Smooth muscle cell (in vitro differentiated cells): ENCODE measurements around the gene SEMG2. TPM values are rescaled to one million over a fixed set of nuclear protein-coding genes. Genes with fewer than 3 reads are reported as not detected.

Experiments used
- DNase-seq: peaks from one replicate; lab custom pipeline; 2025; ENCODE audit not compliant: unreplicated experiment; lab: John Stamatoyannopoulos, UW
- H2AFZ ChIP-seq: fragments of 200-600 bp; sonication (generic); 2 replicates; pipeline ENCODE4 v1.6.0; 2016; ENCODE audit warnings: antibody characterized with exemption, low read depth, mild to moderate bottlenecking
- H3F3A ChIP-seq: fragments of 200-600 bp; sonication (generic); 2 replicates; pipeline ENCODE4 v1.6.0; 2017; ENCODE audit warnings: antibody characterized with exemption, low read depth
- H3K27ac ChIP-seq: fragments of 200-600 bp; sonication (generic); 2 replicates; pipeline ENCODE4 v1.5.1; 2016; ENCODE audit warnings: low read depth, mild to moderate bottlenecking
- H3K27me3 ChIP-seq: fragments of 200-600 bp; sonication (generic); 2 replicates; pipeline ENCODE4 v1.6.1; 2016; ENCODE audit warnings: low read depth, mild to moderate bottlenecking
- H3K36me3 ChIP-seq: fragments of 200-600 bp; sonication (generic); 2 replicates; pipeline ENCODE4 v1.5.1; 2016; ENCODE audit warnings: low read depth
- H3K4me1 ChIP-seq: fragments of 200-600 bp; sonication (generic); 2 replicates; pipeline ENCODE4 v1.5.1; 2016; ENCODE audit warnings: low read depth
- H3K4me2 ChIP-seq: fragments of 200-600 bp; sonication (generic); 2 replicates; pipeline ENCODE4 v1.6.0; 2016; ENCODE audit warnings: mild to moderate bottlenecking
- H3K4me3 ChIP-seq: fragments of 200-600 bp; sonication (generic); 2 replicates; pipeline ENCODE4 v1.5.1; 2016; ENCODE audit warnings: mild to moderate bottlenecking
- H3K79me2 ChIP-seq: fragments of 200-600 bp; sonication (generic); 2 replicates; pipeline ENCODE4 v1.6.0; 2016; ENCODE audit warnings: low read depth, mild to moderate bottlenecking
- H3K9ac ChIP-seq: fragments of 200-600 bp; sonication (generic); 2 replicates; pipeline ENCODE4 v1.6.0; 2016; ENCODE audit warnings: low read depth
- H3K9me3 ChIP-seq: fragments of 200-600 bp; sonication (generic); replicated peaks from 2 replicates; pipeline ENCODE4 v1.5.1; 2016; ENCODE audit warnings: low read depth
- H4K20me1 ChIP-seq: fragments of 200-600 bp; sonication (generic); 2 replicates; pipeline ENCODE4 v1.6.0; 2016; ENCODE audit warnings: low read depth
- CTCF ChIP-seq: fragments of 200-600 bp; sonication (generic); IDR thresholded peaks from 2 replicates; pipeline ENCODE4 v1.5.1; 2017; ENCODE audit warnings: borderline replicate concordance, mild to moderate bottlenecking, antibody characterized with exemption; ENCODE audit not compliant: insufficient read depth, poor library complexity, severe bottlenecking
- WGBS: methylation state at CpG from one replicate; pipeline ENCODE4 v1.1.7; 2016; ENCODE audit warnings: low lambda C conversion rate; 5-methylcytosine and 5-hydroxymethylcytosine counted together
- polyA plus RNA-seq: library from polyadenylated mRNA; unstranded; fragments of >200 nt; fragmentation: Nextera tagmentation; extraction: Ambion mirVana; gene quantifications from 2 replicates; pipeline ENCODE4 v1.2.1, GENCODE V29; 2016
- total RNA-seq: library from RNA; depleted of rRNA; stranded (reverse); fragments of >200 nt; gene quantifications from 2 replicates; pipeline ENCODE4 v1.2.3, GENCODE V29; 2014

Gene SEMG2
- total and polyA plus RNA-seq, 2 experiments from 2014 or later: not detected

GRCh38 chr20:45187693-45188092 is 33.5 kb upstream of the SEMG2 start:
- no peaks in the 10 kb centered on the region for H3K79me2 ChIP-seq
- H3K9ac ChIP-seq: no peak overlapping the region
- H3K4me1 ChIP-seq: no peaks in the 10 kb centered on the region
- no peaks in the 10 kb centered on the region for H3K9me3 ChIP-seq
- no peak for DNase-seq
- no peak overlapping the region for H3K4me2 ChIP-seq
- WGBS: 72% methylated on average over 2 of the region's 2 CpGs
- H3K27ac ChIP-seq: no peak overlapping the region
- no peaks in the 10 kb centered on the region for H4K20me1 ChIP-seq
- no peaks in the 10 kb centered on the region for H3F3A ChIP-seq
- H2AFZ ChIP-seq: no peak overlapping the region
- no peaks in the 10 kb centered on the region for H3K36me3 ChIP-seq
- TF ChIP-seq CTCF: no peak
- no peak overlapping the region for H3K4me3 ChIP-seq
- peaks cover 4% of the 10 kb centered on the region for H3K27me3 ChIP-seq

GRCh38 chr20:45189067-45189609 is 32.0 kb upstream of the SEMG2 start:
- H3K79me2 ChIP-seq: no peaks in the 10 kb centered on the region
- no peak for DNase-seq
- 94% methylated on average over 3 of the region's 3 CpGs for WGBS

GRCh38 chr20:45189861-45190260 is 31.3 kb upstream of the SEMG2 start:
- no peak for TF ChIP-seq CTCF
- H2AFZ ChIP-seq: no peak overlapping the region
- WGBS: 81% methylated on average over 3 of the region's 3 CpGs

More at GRCh38 chr20:45189067-45189609, 32.0 kb upstream of the SEMG2 start:
- Histone ChIP-seq H3K9me3 (no peaks in the 10 kb centered on the region), H3K27me3 (peaks cover 4% of the 10 kb centered on the region), H2AFZ (no peak overlapping the region), H3K36me3 (no peaks in the 10 kb centered on the region), H3K27ac (no peak overlapping the region), H3K4me3 (no peak overlapping the region), H3F3A (no peaks in the 10 kb centered on the region), H3K9ac (no peak overlapping the region), H4K20me1 (no peaks in the 10 kb centered on the region), H3K4me2 (no peak overlapping the region), H3K4me1 (no peaks in the 10 kb centered on the region)
- TF ChIP-seq CTCF: no peak

GRCh38 chr20:45191926-45192325 is 29.2 kb upstream of the SEMG2 start:
- Histone ChIP-seq H3F3A (no peaks in the 10 kb centered on the region), H3K27ac (no peak overlapping the region), H3K36me3 (no peaks in the 10 kb centered on the region), H4K20me1 (no peaks in the 10 kb centered on the region), H3K9me3 (no peaks in the 10 kb centered on the region), H3K79me2 (no peaks in the 10 kb centered on the region), H3K27me3 (peaks cover 4% of the 10 kb centered on the region), H2AFZ (no peak overlapping the region), H3K4me2 (no peak overlapping the region), H3K9ac (no peak overlapping the region), H3K4me3 (no peak overlapping the region), H3K4me1 (no peaks in the 10 kb centered on the region)
- no peak for DNase-seq
- no peak for TF ChIP-seq CTCF
- 97% methylated on average over 3 of the region's 3 CpGs for WGBS

More at GRCh38 chr20:45189861-45190260, 31.3 kb upstream of the SEMG2 start:
- H3K79me2 ChIP-seq: no peaks in the 10 kb centered on the region
- H4K20me1 ChIP-seq: no peaks in the 10 kb centered on the region
- H3K27ac ChIP-seq: no peak overlapping the region
- no peaks in the 10 kb centered on the region for H3K9me3 ChIP-seq
- H3K36me3 ChIP-seq: no peaks in the 10 kb centered on the region
- H3K9ac ChIP-seq: no peak overlapping the region
- no peak for DNase-seq
- H3K4me3 ChIP-seq: no peak overlapping the region
- H3K4me1 ChIP-seq: no peaks in the 10 kb centered on the region
- H3K4me2 ChIP-seq: no peak overlapping the region
- peaks cover 4% of the 10 kb centered on the region for H3K27me3 ChIP-seq
- H3F3A ChIP-seq: no peaks in the 10 kb centered on the region
